MM.1S (cell line): ENCODE results near the gene PPP1R37.

Experiments used
- DNase-seq: peaks from one replicate; pipeline ENCODE4 v3.0.0-alpha.2; 2015
- H2AFZ ChIP-seq: fragments of 300-600 bp; sonication (generic); 2 replicates; pipeline ENCODE4 v1.6.0; 2016; ENCODE audit warnings: antibody characterized with exemption, low read length
- H3F3A ChIP-seq: fragments of 300-600 bp; sonication (generic); 2 replicates; pipeline ENCODE4 v1.6.1; 2016; ENCODE audit warnings: mild to moderate bottlenecking, antibody characterized with exemption, low read length, moderate library complexity, mixed read lengths; ENCODE audit not compliant: insufficient read depth
- H3K27ac ChIP-seq: fragments of 300-600 bp; sonication (generic); 2 replicates; pipeline ENCODE4 v1.5.1; 2016; ENCODE audit warnings: mild to moderate bottlenecking, low read length
- H3K27me3 ChIP-seq: fragments of 300-600 bp; sonication (generic); replicated peaks from 2 replicates; pipeline ENCODE4 v1.6.0; 2016; ENCODE audit warnings: low read length; ENCODE audit not compliant: insufficient read depth
- H3K36me3 ChIP-seq: fragments of 300-600 bp; sonication (generic); replicated peaks from 2 replicates; pipeline ENCODE4 v1.6.1; 2016; ENCODE audit warnings: mild to moderate bottlenecking, low read length, mixed read lengths; ENCODE audit not compliant: insufficient read depth
- H3K4me1 ChIP-seq: fragments of 300-600 bp; sonication (generic); 2 replicates; pipeline ENCODE4 v1.6.1; 2016; ENCODE audit warnings: low read length, mixed read lengths
- H3K4me2 ChIP-seq: fragments of 300-600 bp; sonication (generic); 2 replicates; pipeline ENCODE4 v1.6.0; 2016; ENCODE audit warnings: low read depth, low read length
- H3K4me3 ChIP-seq: fragments of 300-600 bp; sonication (generic); 2 replicates; pipeline ENCODE4 v1.5.1; 2016; ENCODE audit warnings: low read length, mixed read lengths
- H3K79me2 ChIP-seq: fragments of 300-600 bp; sonication (generic); 2 replicates; pipeline ENCODE4 v1.6.1; 2016; ENCODE audit warnings: mixed run types, low read length, mixed read lengths
- H3K9ac ChIP-seq: fragments of 300-600 bp; sonication (generic); 2 replicates; pipeline ENCODE4 v1.6.1; 2016; ENCODE audit warnings: low read length, mixed read lengths
- H3K9me2 ChIP-seq: fragments of 300-600 bp; sonication (generic); replicated peaks from 2 replicates; pipeline ENCODE4 v1.6.1; 2016; ENCODE audit warnings: mild to moderate bottlenecking, low read length, mixed read lengths; ENCODE audit not compliant: insufficient read depth
- H3K9me3 ChIP-seq: fragments of 300-600 bp; sonication (generic); replicated peaks from 2 replicates; pipeline ENCODE4 v1.6.1; 2016; ENCODE audit warnings: mild to moderate bottlenecking, low read length, mixed read lengths; ENCODE audit not compliant: insufficient read depth
- H4K20me1 ChIP-seq: fragments of 300-600 bp; sonication (generic); 2 replicates; pipeline ENCODE4 v1.6.1; 2016; ENCODE audit warnings: mild to moderate bottlenecking, low read length, moderate library complexity, mixed read lengths; ENCODE audit not compliant: insufficient read depth
- CTCF ChIP-seq: fragments of 300-600 bp; sonication (generic); IDR thresholded peaks from 2 replicates; pipeline ENCODE4 v1.5.1; 2016; ENCODE audit warnings: antibody characterized with exemption, low read length, mixed read lengths
- EZH2 ChIP-seq: fragments of 300-600 bp; sonication (generic); optimal IDR thresholded peaks from 2 replicates; pipeline ENCODE3; 2017; ENCODE audit warnings: low read depth, mild to moderate bottlenecking, antibody characterized with exemption, low read length, mixed read lengths
- EZH2phosphoT487 ChIP-seq: fragments of 300-600 bp; sonication (generic); IDR thresholded peaks from 2 replicates; pipeline ENCODE4 v1.6.1; 2018; ENCODE audit warnings: antibody characterized with exemption, low read length

PPP1R37 gene

GRCh38 chr19:45156751-45157150 lies 63.8 kb downstream of the PPP1R37 start:
- no peak overlapping the region for H3K27ac ChIP-seq
- H3K4me2 ChIP-seq: no peak overlapping the region
- no peaks in the 10 kb centered on the region for H3K9me2 ChIP-seq
- no peaks in the 10 kb centered on the region for H3F3A ChIP-seq
- H3K9ac ChIP-seq: no peak overlapping the region
- H3K27me3 ChIP-seq: peaks cover 36% of the 10 kb centered on the region
- no peaks in the 10 kb centered on the region for H3K79me2 ChIP-seq
- H3K9me3 ChIP-seq: no peaks in the 10 kb centered on the region
- no peaks in the 10 kb centered on the region for H3K4me1 ChIP-seq
- no peaks in the 10 kb centered on the region for H4K20me1 ChIP-seq
- no peak overlapping the region for H2AFZ ChIP-seq
- no peak overlapping the region for H3K4me3 ChIP-seq
- no peaks in the 10 kb centered on the region for H3K36me3 ChIP-seq
- DNase-seq: no peak
- TF ChIP-seq CTCF: no peak
- TF ChIP-seq EZH2: no peak
- TF ChIP-seq EZH2phosphoT487: no peak

GRCh38 chr19:45158503-45159209 lies 65.7 kb downstream of the PPP1R37 start:
- DNase-seq: no peak
- no peaks in the 10 kb centered on the region for H3K4me1 ChIP-seq
- H3K9me2 ChIP-seq: no peaks in the 10 kb centered on the region
- no peak overlapping the region for H3K4me2 ChIP-seq
- H3K9me3 ChIP-seq: no peaks in the 10 kb centered on the region
- H4K20me1 ChIP-seq: no peaks in the 10 kb centered on the region
- no peaks in the 10 kb centered on the region for H3F3A ChIP-seq
- H3K9ac ChIP-seq: no peak overlapping the region
- H3K79me2 ChIP-seq: no peaks in the 10 kb centered on the region
- H3K4me3 ChIP-seq: no peak overlapping the region
- no peak overlapping the region for H3K27ac ChIP-seq
- H3K27me3 ChIP-seq: peaks cover 42% of the 10 kb centered on the region
- TF ChIP-seq EZH2phosphoT487: no peak
- TF ChIP-seq EZH2: no peak
- no peak for TF ChIP-seq CTCF
- H2AFZ ChIP-seq: no peak overlapping the region
- no peaks in the 10 kb centered on the region for H3K36me3 ChIP-seq

GRCh38 chr19:45159210-45159970 lies 66.4 kb downstream of the PPP1R37 start:
- H3K79me2 ChIP-seq: no peaks in the 10 kb centered on the region

More at GRCh38 chr19:45159210-45159970, 66.4 kb downstream of the PPP1R37 start:
- Histone ChIP-seq H3K9me3 (no peaks in the 10 kb centered on the region), H4K20me1 (no peaks in the 10 kb centered on the region), H3K36me3 (no peaks in the 10 kb centered on the region), H3K4me2 (no peak overlapping the region), H3F3A (no peaks in the 10 kb centered on the region), H3K4me3 (no peak overlapping the region), H3K4me1 (no peaks in the 10 kb centered on the region), H3K9me2 (no peaks in the 10 kb centered on the region), H3K27ac (no peak overlapping the region), H3K27me3 (peaks cover 42% of the 10 kb centered on the region), H2AFZ (no peak overlapping the region), H3K9ac (no peak overlapping the region)
- no peak for DNase-seq
- no peak for TF ChIP-seq EZH2
- no peak for TF ChIP-seq EZH2phosphoT487
- TF ChIP-seq CTCF: no peak
